Type B pancreatic cell (in vitro differentiated cells): ENCODE measurements around the gene NFKBIE. TPM values are rescaled to one million over a fixed set of nuclear protein-coding genes. Genes with fewer than 3 reads are reported as not detected.

Experiments used
- DNase-seq: peaks from one replicate; pipeline ENCODE4 v3.0.0; 2021; ENCODE audit warnings: mixed read lengths; ENCODE audit not compliant: unreplicated experiment; ENCODE audit errors: extremely low spot score
- H3K27ac Mint-ChIP-seq: 2 replicates; pipeline ENCODE4 v1.8.0; 2021; ENCODE audit warnings: mild to moderate bottlenecking, mixed read lengths
- H3K27me3 Mint-ChIP-seq: 2 replicates; pipeline ENCODE4 v1.8.0; 2021; ENCODE audit warnings: mixed read lengths
- H3K36me3 Mint-ChIP-seq: 2 replicates; pipeline ENCODE4 v1.8.0; 2021; ENCODE audit warnings: mixed read lengths
- H3K4me1 Mint-ChIP-seq: one replicate; pipeline ENCODE4 v1.8.0; 2021; ENCODE audit warnings: mixed read lengths; ENCODE audit not compliant: unreplicated experiment
- H3K4me3 Mint-ChIP-seq: 2 replicates; pipeline ENCODE4 v1.8.0; 2021; ENCODE audit warnings: mild to moderate bottlenecking, mixed read lengths
- H3K9me3 Mint-ChIP-seq: 2 replicates; pipeline ENCODE4 v1.8.0; 2021; ENCODE audit warnings: mixed read lengths
- total RNA-seq: library from RNA; stranded (reverse); gene quantifications from 2 replicates; pipeline ENCODE4 v1.2.1, GENCODE V29; 2021; ENCODE audit warnings: low replicate concordance
- TF ChIP-seq, protein P1 (sequence below): fragments of 200-600 bp; sonication (generic); conservative IDR thresholded peaks from 2 replicates; pipeline ENCODE4 v1.5.0; 2021; ENCODE audit warnings: antibody characterized with exemption, mild to moderate bottlenecking

Gene NFKBIE
- total RNA-seq, 1 donor from 2014 or later = 9.2 TPM

DNA sequence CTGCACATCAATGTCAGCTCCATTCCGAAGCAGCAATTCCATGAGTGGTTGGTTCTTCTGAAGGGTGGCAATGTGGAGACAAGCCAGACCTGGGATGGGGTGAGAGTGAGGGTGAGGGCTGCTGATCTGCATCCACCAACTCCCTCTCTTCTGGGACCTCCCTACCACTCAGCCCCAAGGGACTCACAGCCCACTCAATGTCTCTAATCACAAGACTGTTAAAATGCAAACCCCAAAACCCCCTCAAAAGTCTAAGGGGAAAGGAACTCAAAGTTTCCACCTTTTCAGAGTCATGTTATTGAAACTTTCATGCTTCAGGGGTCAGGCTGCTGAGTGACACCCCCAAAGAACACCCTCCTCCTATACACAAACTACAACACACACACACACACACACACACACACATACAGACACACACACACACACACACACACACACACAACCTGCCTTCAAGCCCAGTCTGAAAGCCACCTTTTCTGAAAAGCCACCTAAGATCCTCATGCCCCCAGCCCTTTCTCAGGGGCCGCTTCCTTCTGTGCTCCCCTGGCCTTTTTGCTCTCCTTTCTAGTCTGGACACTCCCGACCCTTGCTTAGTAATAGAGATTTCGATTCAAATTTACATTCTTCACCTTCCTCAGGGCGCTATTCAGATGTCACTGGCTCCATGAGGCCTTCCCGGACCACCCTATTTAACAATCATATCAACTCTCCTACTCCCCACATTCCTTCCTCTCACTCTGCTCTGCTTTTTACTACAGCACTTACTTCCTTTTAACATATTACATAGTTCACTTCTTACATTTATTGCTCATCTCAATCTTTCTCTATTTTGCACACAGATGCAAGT is 4.7 kb downstream of the NFKBIE start:
- DNase-seq = no peak
- H3K27me3 Mint-ChIP-seq = no peaks in the 10 kb centered on the region
- H3K4me3 Mint-ChIP-seq = peak overlapping the region; percentile 32

DNA sequence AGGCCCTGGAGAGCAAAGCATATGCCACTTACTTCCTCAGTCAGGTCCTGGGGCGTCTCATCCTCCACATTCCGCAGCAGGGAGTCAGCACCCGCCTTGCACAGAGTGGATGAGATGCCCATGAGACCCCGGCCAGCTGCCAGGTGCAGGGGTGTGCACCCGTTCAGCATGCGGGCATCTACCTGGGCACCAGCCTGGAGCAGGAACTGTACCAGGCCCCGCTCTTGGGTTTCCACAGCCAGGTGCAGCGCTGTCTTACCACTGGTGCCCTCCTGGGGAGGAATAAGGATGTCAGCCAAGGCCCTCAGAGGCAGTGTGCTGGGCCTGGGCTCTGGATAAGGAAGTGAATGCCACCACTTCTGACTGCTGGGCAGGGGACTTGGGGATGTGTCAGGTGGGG is 5.3 kb downstream of the NFKBIE start:
- TF ChIP-seq, protein P1, sequence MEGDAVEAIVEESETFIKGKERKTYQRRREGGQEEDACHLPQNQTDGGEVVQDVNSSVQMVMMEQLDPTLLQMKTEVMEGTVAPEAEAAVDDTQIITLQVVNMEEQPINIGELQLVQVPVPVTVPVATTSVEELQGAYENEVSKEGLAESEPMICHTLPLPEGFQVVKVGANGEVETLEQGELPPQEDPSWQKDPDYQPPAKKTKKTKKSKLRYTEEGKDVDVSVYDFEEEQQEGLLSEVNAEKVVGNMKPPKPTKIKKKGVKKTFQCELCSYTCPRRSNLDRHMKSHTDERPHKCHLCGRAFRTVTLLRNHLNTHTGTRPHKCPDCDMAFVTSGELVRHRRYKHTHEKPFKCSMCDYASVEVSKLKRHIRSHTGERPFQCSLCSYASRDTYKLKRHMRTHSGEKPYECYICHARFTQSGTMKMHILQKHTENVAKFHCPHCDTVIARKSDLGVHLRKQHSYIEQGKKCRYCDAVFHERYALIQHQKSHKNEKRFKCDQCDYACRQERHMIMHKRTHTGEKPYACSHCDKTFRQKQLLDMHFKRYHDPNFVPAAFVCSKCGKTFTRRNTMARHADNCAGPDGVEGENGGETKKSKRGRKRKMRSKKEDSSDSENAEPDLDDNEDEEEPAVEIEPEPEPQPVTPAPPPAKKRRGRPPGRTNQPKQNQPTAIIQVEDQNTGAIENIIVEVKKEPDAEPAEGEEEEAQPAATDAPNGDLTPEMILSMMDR = no peak
- Mint-ChIP-seq H3K36me3 (no peaks in the 10 kb centered on the region), H3K27me3 (no peaks in the 10 kb centered on the region), H3K4me1 (peaks cover 48% of the 10 kb centered on the region), H3K27ac (no peak overlapping the region), H3K9me3 (no peaks in the 10 kb centered on the region), H3K4me3 (no peak overlapping the region)
- DNase-seq = no peak

More for the DNA sequence above, 4.7 kb downstream of the NFKBIE start:
- Mint-ChIP-seq H3K4me1 (peaks cover 47% of the 10 kb centered on the region), H3K9me3 (no peaks in the 10 kb centered on the region), H3K27ac (peak overlapping the region; percentile 3), H3K36me3 (no peaks in the 10 kb centered on the region)
- TF ChIP-seq, protein P1 = no peak

DNA sequence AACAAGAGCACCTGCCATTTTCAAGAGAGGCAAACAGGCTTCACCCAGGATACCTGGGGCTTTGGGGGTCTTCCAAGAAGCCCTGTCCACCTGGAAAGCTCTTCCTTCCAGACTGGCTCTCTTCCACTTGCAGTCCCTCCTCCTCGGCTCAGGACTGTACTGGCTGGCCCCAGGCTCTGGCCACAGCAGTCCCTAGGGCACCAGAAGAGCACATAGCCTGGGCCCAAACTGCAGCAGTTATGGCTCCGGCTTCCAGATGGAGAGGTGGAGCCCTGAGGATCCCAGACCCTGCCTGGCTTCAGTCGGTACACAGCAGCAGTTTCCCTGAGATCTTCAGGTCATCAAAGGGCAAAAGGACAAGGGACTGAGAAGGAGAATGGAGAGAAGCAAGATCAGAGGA is 6.4 kb downstream of the NFKBIE start:
- H3K27ac Mint-ChIP-seq = peak overlapping the region; percentile 94
- peak overlapping the region; percentile 92 for H3K4me3 Mint-ChIP-seq
- no peaks in the 10 kb centered on the region for H3K9me3 Mint-ChIP-seq
- DNase-seq = no peak
- no peaks in the 10 kb centered on the region for H3K36me3 Mint-ChIP-seq
- TF ChIP-seq, protein P1 = no peak
- H3K27me3 Mint-ChIP-seq = no peaks in the 10 kb centered on the region
- peaks cover 43% of the 10 kb centered on the region for H3K4me1 Mint-ChIP-seq

DNA sequence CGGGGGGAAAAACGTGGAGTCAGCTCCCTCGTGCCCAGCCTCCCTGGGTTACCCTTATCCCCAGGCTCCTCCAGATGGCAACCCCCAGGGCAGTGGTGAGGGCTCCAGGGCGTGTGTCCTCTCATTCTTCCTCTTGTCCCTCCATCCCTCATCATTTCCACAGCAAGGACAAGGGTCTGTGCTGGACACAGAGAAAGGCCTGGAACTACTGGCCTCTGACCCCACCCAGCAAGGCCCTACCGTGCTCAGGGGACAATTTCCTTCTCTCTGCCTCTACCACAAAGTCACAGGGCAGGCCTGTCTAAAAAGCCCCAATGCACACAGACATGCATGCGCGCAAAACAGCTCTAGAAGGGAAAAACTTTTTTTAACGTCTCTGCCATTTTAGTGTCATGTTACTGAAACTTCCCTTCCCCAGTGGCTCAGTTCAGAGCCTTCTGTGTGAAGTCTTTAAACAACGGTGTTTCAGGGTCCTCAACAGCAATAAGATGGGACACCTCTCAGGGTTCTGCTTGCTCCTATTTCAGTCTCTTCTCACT is 7.0 kb downstream of the NFKBIE start:
- Mint-ChIP-seq H3K4me1 (peaks cover 41% of the 10 kb centered on the region), H3K36me3 (peaks cover 4% of the 10 kb centered on the region), H3K9me3 (no peaks in the 10 kb centered on the region), H3K4me3 (peak overlapping the region; percentile 92), H3K27me3 (no peaks in the 10 kb centered on the region), H3K27ac (peak overlapping the region; percentile 94)
- DNase-seq = no peak
- TF ChIP-seq, protein P1 = no peak

DNA sequence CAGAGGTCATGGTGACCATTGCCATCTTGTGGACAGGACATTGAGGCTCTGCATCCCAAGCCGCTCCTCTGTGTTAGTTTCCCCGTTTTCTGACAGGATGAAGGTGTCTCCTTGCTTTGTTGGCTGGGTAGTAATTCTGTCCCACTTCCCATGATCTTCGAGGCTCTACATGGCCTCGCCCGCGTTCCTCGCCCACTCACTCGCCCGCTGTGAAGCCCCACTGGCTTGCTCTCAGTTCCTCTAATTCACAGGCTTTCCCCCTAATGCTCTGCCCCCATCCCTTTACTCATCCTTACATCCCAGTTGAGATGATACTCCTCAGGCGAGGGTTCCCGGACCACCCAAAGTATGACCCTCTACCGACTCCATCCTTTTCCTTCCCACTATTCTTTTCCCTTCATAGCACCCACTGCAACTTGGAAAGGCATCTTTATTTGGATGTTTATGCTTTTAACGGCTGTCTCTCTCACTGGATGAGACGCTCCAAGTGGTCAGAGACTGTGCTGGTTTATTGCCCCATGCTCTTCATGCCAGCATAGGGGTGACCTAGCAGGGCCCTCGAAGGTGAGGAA is 7.5 kb downstream of the NFKBIE start:
- H3K9me3 Mint-ChIP-seq = no peaks in the 10 kb centered on the region
- peaks cover 41% of the 10 kb centered on the region for H3K4me1 Mint-ChIP-seq
- no peak for DNase-seq
- H3K27ac Mint-ChIP-seq = peak overlapping the region; percentile 94
- TF ChIP-seq, protein P1 = peak; percentile 36
- peaks cover 10% of the 10 kb centered on the region for H3K36me3 Mint-ChIP-seq
- peak overlapping the region; percentile 92 for H3K4me3 Mint-ChIP-seq
- H3K27me3 Mint-ChIP-seq = no peaks in the 10 kb centered on the region
